K562 (cell line): Measurements from ENCODE around the gene ACTBL2. TPM values are rescaled to one million over a fixed set of nuclear protein-coding genes. Genes with fewer than 3 reads are reported as not detected.

Experiments used
- ATAC-seq: fragments of 200-7000 bp; cut with Tn5 transposase; 3 replicates; pipeline ENCODE4 v1.9.1; 2020; ENCODE audit warnings: moderate library complexity
- BruUV-seq: library from RNA; stranded (reverse); fragments of 400-500 nt; replicated peaks from 2 replicates; lab custom pipeline; 2021; lab: Mats Ljungman, UMichigan
- CTCF ChIA-PET: fragments of 300-600 bp; formaldehyde crosslinking; extraction: SDS; loops from one replicate; lab custom pipeline; 2021; ENCODE audit warnings: low intra/inter-chr PET ratio; lab: Yijun Ruan, JAX
- POLR2A ChIA-PET: fragments of 300-600, 350-650 bp; sonication (Branson Sonifier 250); formaldehyde crosslinking; extraction: SDS; loops from one replicate; lab custom pipeline; 2021; ENCODE audit warnings: antibody characterized with exemption, inconsistent platforms; lab: Yijun Ruan, JAX
- DNase-seq, 4 experiments: peaks; one replicate each; pipeline versions ENCODE4 v3.0.0 to v3.0.0-alpha.2; 2011 to 2018; ENCODE audit warnings: low spot score in 3 of 4, mixed read lengths in 3 of 4; ENCODE audit errors: extremely low read depth in 1 of 4
- FAIRE-seq: peaks from 2 replicates; lab custom pipeline; 2011; peaks lifted over from hg19 to GRCh38; lab: Jason Lieb, UNC
- H2AFZ ChIP-seq: 2 replicates; pipeline ENCODE4 v1.6.0; 2011; ENCODE audit warnings: low read depth, low read length, control low read depth, inconsistent platforms
- H3K27ac ChIP-seq: fragments of 200-600 bp; 3 replicates; pipeline ENCODE4 v1.8.0; 2011; ENCODE audit warnings: low read depth, mild to moderate bottlenecking, control low read depth, inconsistent platforms, low read length, moderate library complexity, mixed read lengths; ENCODE audit errors: extremely low read depth
- H3K27me3 ChIP-seq, 2 experiments: fragments of 300-600 bp in 1 of 2; 2 replicates in 1 of 2; 3 replicates in 1 of 2; pipeline versions ENCODE4 v1.6.0 to v1.8.0; 2011; ENCODE audit warnings: inconsistent platforms in 2 of 2, low read length in 2 of 2, mild to moderate bottlenecking in 1 of 2, mixed read lengths in 1 of 2, moderate library complexity in 1 of 2; ENCODE audit not compliant: control insufficient read depth in 2 of 2, insufficient read depth in 2 of 2
- H3K36me3 ChIP-seq: fragments of 300-600 bp; 3 replicates; pipeline ENCODE4 v1.8.0; 2011; ENCODE audit warnings: mild to moderate bottlenecking, low read length, inconsistent platforms; ENCODE audit not compliant: control insufficient read depth, insufficient read depth
- H3K4me1 ChIP-seq, 2 experiments: fragments of 200-600 bp in 1 of 2; replicated peaks in 1 of 2; 2 replicates in 1 of 2; 3 replicates in 1 of 2; pipeline versions ENCODE4 v1.5.1 to v1.8.0; 2011; ENCODE audit warnings: inconsistent platforms in 2 of 2, low read length in 2 of 2, mild to moderate bottlenecking in 1 of 2, mixed read lengths in 1 of 2, moderate library complexity in 1 of 2; ENCODE audit not compliant: control insufficient read depth in 2 of 2, insufficient read depth in 2 of 2
- H3K4me2 ChIP-seq: 2 replicates; pipeline ENCODE4 v1.6.1; 2011; ENCODE audit warnings: low read length, control low read depth, inconsistent platforms, mixed read lengths; ENCODE audit not compliant: insufficient read depth
- H3K4me3 ChIP-seq: fragments of 200-600 bp; sonication (generic), shearing (Covaris generic); 2 replicates; pipeline ENCODE4 v1.5.1; 2016; ENCODE audit warnings: control low read depth, inconsistent platforms
- H3K79me2 ChIP-seq: fragments of 200-600 bp; 3 replicates; pipeline ENCODE4 v1.8.0; 2011; ENCODE audit warnings: low read length, inconsistent platforms; ENCODE audit not compliant: control insufficient read depth, insufficient read depth
- H3K9ac ChIP-seq, 2 experiments: 2 replicates each; pipeline versions ENCODE4 v1.6.0 to v1.6.1; 2011; ENCODE audit warnings: low read depth in 2 of 2, low read length in 2 of 2, control low read depth in 1 of 2, inconsistent platforms in 1 of 2, mild to moderate bottlenecking in 1 of 2, mixed read lengths in 1 of 2; ENCODE audit not compliant: insufficient read depth in 1 of 2
- H3K9me1 ChIP-seq: one replicate; pipeline ENCODE4 v1.6.0; 2011; ENCODE audit warnings: inconsistent platforms, mild to moderate bottlenecking, low read length, moderate library complexity; ENCODE audit not compliant: control insufficient read depth, insufficient read depth
- H3K9me3 ChIP-seq: replicated peaks from 2 replicates; pipeline ENCODE4 v1.5.1; 2011; ENCODE audit warnings: low read depth, low read length, inconsistent platforms; ENCODE audit not compliant: control insufficient read depth, insufficient read depth
- H4K20me1 ChIP-seq: replicated peaks from 2 replicates; pipeline ENCODE4 v1.6.1; 2011; ENCODE audit warnings: low read length, inconsistent platforms, mixed read lengths; ENCODE audit not compliant: control insufficient read depth, insufficient read depth
- C11orf30 ChIP-seq: fragments of 450-650 bp; IDR thresholded peaks from 2 replicates; pipeline ENCODE4 v1.6.1; 2016; ENCODE audit warnings: low read depth, mild to moderate bottlenecking
- CREB1 ChIP-seq, 2 experiments: sonication (generic) in 1 of 2; formaldehyde crosslinking in 1 of 2; IDR thresholded peaks; 2 replicates each; pipeline versions ENCODE4 v1.6.1 to v1.8.0; 2012 to 2022; ENCODE audit warnings: inconsistent platforms in 1 of 2, mild to moderate bottlenecking in 1 of 2, missing genetic modification reagents in 1 of 2, moderate library complexity in 1 of 2
- DPF2 ChIP-seq: fragments of 450-650 bp; IDR thresholded peaks from 2 replicates; pipeline ENCODE4 v1.6.1; 2016
- MGA ChIP-seq: fragments of 450-650 bp; IDR thresholded peaks from 2 replicates; pipeline ENCODE4 v1.6.1; 2016; ENCODE audit warnings: mild to moderate bottlenecking, moderate library complexity
- SAFB ChIP-seq: fragments of 200-400 bp; formaldehyde crosslinking; IDR thresholded peaks from 2 replicates; pipeline ENCODE4 v1.6.1; 2017; ENCODE audit warnings: low read depth, low read length, borderline replicate concordance
- SMARCB1 ChIP-seq: IDR thresholded peaks from 2 replicates; pipeline ENCODE4 v1.6.1; 2011; ENCODE audit warnings: improper control_type of control experiment, low read depth; ENCODE audit not compliant: insufficient read length
- TFAM ChIP-seq: fragments of 250-450 bp; sonication (Bioruptor Pico); conservative IDR thresholded peaks from 2 replicates; pipeline ENCODE4 v1.5.0; 2021; ENCODE audit warnings: mild to moderate bottlenecking, moderate library complexity
- YY1 ChIP-seq, 3 experiments: IDR thresholded peaks; 2 replicates each; pipeline ENCODE4 v1.6.1; 2011; ENCODE audit warnings: low read length in 2 of 3, mild to moderate bottlenecking in 2 of 3, moderate library complexity in 2 of 3, borderline replicate concordance in 1 of 3, control low read depth in 1 of 3, low read depth in 1 of 3; ENCODE audit not compliant: insufficient read depth in 3 of 3, insufficient replicate concordance in 2 of 3, control insufficient read depth in 1 of 3, insufficient read length in 1 of 3; ENCODE audit errors: extremely low read depth in 1 of 3
- ZNF75A ChIP-seq: fragments of 450-650 bp; formaldehyde crosslinking; IDR thresholded peaks from 2 replicates; pipeline ENCODE4 v1.4.0; 2020; ENCODE audit warnings: mild to moderate bottlenecking
- WGBS: fragments of 100-300 bp; shearing (Covaris generic); methylation state at CpG from one replicate; pipeline ENCODE4 v1.1.6; 2016; ENCODE audit warnings: low coverage, mixed read lengths; ENCODE audit not compliant: insufficient coverage; ENCODE audit errors: missing lambda C conversion rate; 5-methylcytosine and 5-hydroxymethylcytosine counted together
- in situ Hi-C: fragments of 300-500 bp; cut with MboI; formaldehyde crosslinking; loops from 4 replicates; pipeline ENCODE4 v1.15.0; 2018; ENCODE audit warnings: inconsistent platforms, mixed read lengths
- intact Hi-C: fragments of 100-400 bp; cut with micrococcal nuclease; formaldehyde crosslinking; loops from 2 replicates; pipeline ENCODE4 v1.14.2; 2022
- polyA plus RNA-seq, 8 experiments: library from polyadenylated mRNA; depleted of rRNA in 4 of 8; stranded (reverse) in 5 of 8; unstranded in 3 of 8; fragments of >200 nt; fragmentation: Nextera tagmentation in 2 of 8; fragmentation: Illumina TruSeq in 1 of 8; extraction: Ambion mirVana in 2 of 8; extraction: Trizol in 1 of 8; gene quantifications; 2 replicates each; pipeline versions ENCODE4 v1.2.1 to v1.2.3, GENCODE V29; 2011 to 2014; ENCODE audit warnings: inconsistent platforms in 1 of 8, missing spikeins in 1 of 8
- total RNA-seq, 7 experiments: library from RNA; depleted of rRNA in 6 of 7; stranded (reverse); fragments of >200 nt in 6 of 7; fragmentation: Illumina TruSeq in 2 of 7; extraction: Trizol in 2 of 7; gene quantifications; 2 replicates each; pipeline versions ENCODE4 v1.2.1 to v1.2.3, GENCODE V29; 2011 to 2021; ENCODE audit warnings: low replicate concordance in 1 of 7

Gene ACTBL2
- total and polyA plus RNA-seq, 9 of the 15 experiments (the other 6 are each of a cell fraction or from before 2014, with no cell fraction given), result not detected

- H3K9me1 ChIP-seq, result no peaks in the 10 kb centered on the region
- H3K9ac ChIP-seq, result no peak overlapping the region
- H3K4me3 ChIP-seq, result no peak overlapping the region
- ChIA-PET POLR2A (no interaction called here), CTCF (no interaction called here)
- BruUV-seq, result no TSS peak
- peaks cover 3 to 21% of the 10 kb centered on the region in 2 experiments; a peak in 3 of 5 replicates for H3K4me1 ChIP-seq
- H3K27me3 ChIP-seq, result no peaks in the 10 kb centered on the region
- 13% methylated on average over 3 of the region's 4 CpGs for WGBS
- peak overlapping the region; percentile 33; the same call in 1 of the 2 replicates for H3K4me2 ChIP-seq
- H3K9me3 ChIP-seq, result no peaks in the 10 kb centered on the region
- no peak overlapping the region for H3K27ac ChIP-seq
- no peaks in the 10 kb centered on the region for H3K79me2 ChIP-seq
- FAIRE-seq, result no peak
- in situ Hi-C loops, result no loop called here
- ATAC-seq, result peak; percentile 56
- intact Hi-C loops, result no loop called here
- peak in 3 of 4 experiments; percentile 13 to 31 (median 15) for DNase-seq
- H2AFZ ChIP-seq, result peak overlapping the region; percentile 34
- H4K20me1 ChIP-seq, result no peaks in the 10 kb centered on the region
- H3K36me3 ChIP-seq, result no peaks in the 10 kb centered on the region
- TF ChIP-seq DPF2, result no peak
- TF ChIP-seq ZNF75A, result no peak
- TF ChIP-seq TFAM (CRISPR knock-in tag), result no peak
- TF ChIP-seq SMARCB1, result no peak
- TF ChIP-seq CREB1 (IDR thresholded peaks at IDR 0.05), result no peak
- no peak for TF ChIP-seq CREB1 (CRISPR knock-in tag; IDR thresholded peaks at IDR 0.05)
- TF ChIP-seq C11orf30, result no peak
- TF ChIP-seq MGA, result peak; percentile 56
- no peak for TF ChIP-seq YY1 (IDR thresholded peaks at IDR 0.05; ENCODE audit: borderline replicate concordance in 1 of 3, control insufficient read depth in 1 of 3, extremely low read depth in 1 of 3, insufficient read depth in 3 of 3, insufficient read length in 1 of 3, insufficient replicate concordance in 2 of 3, low read depth in 1 of 3, low read length in 2 of 3)
- no peak for TF ChIP-seq SAFB
Measured at GRCh38 chr5:57442080-57442839, 40.4 kb downstream of the ACTBL2 start.
